Measurements from ENCODE around the gene GCNT4. TPM values are rescaled to one million over a fixed set of nuclear protein-coding genes. Genes with fewer than 3 reads are reported as not detected.

Gene GCNT4
- total RNA-seq = 3.6 and 4.7 TPM in 2 replicates

DNA sequence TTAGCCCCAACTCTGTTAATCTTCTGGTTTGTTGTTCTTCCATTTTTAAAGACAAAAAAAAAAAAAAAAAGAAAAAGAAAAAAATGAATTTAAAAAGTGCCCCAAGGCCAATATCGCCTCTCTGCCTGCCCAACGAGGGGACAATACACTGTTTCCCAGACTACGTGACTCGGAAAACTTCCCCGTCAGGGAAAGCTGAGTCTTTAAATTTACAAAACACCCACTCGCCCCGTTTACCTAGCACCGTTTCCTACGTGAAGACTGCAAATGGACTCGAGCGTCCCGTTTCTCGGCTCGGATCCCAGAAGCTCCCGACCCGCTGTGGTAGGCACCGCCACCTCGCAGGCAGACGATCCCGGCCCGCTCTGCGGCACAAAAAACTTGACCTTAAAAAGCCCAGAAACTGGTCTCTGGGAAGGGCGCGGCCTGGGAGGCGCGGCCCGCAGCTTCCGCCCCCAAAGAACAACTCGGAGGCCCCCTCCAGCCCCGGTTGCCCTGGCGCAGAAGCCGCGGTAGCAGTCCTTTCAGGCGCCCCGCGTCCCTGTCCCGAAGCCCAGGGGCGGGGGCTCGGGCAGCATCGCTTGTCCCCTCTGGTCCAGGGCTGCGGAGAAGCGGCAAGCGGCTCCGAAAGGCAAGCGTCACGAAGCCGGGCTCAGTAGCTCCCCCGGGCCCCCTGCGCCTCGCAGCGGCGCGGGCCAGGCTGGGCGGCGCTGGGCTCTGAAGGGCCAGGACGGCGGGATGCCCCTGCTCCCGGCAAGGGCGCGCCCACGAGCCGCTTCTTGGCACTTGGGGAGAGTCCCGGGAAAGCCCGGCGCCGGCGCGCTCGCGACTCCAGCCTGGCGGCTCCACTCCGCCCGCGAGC lies at the start of gene GCNT4:
GCNT4 (minus strand) TSS at position 367 of the 862 bp plus-strand sequence. CDS start 22,521 bp downstream, outside the sequence.

Other genes starting within 250 kb of the GCNT4 start
- 9.4 and 16.4 TPM in 2 replicates for gene FAM169A, start 186.2 kb downstream of the GCNT4 start, total RNA-seq
- under 0.01 TPM in 1 of 2 replicates, not detected in the other for gene ANKRD31, start 184.3 kb upstream of the GCNT4 start, total RNA-seq

All from tracheal epithelial cell (primary cell).